Tibial nerve (tissue), 4 donors: ENCODE results near the gene PRSS38.

Source experiments
- CTCF ChIP-seq, 5 experiments: fragments of 200-600 bp in 3 of 5; fragments of 450-650 bp in 2 of 5; sonication (generic) in 3 of 5; IDR thresholded peaks; one replicate each; pipeline ENCODE4 v1.5.1; 2016 to 2019; ENCODE audit warnings: antibody characterized with exemption in 5 of 5, mild to moderate bottlenecking in 3 of 5, moderate library complexity in 2 of 5
- EP300 ChIP-seq, 2 donors: sonication (generic); formaldehyde crosslinking; IDR thresholded peaks; one replicate each; pipeline ENCODE4 v1.6.1; 2017; ENCODE audit warnings: antibody characterized with exemption in 2 of 2, mild to moderate bottlenecking in 1 of 2
- POLR2A ChIP-seq, 2 donors: fragments of 450-650 bp; IDR thresholded peaks; one replicate each; pipeline ENCODE4 v1.6.1; 2017; ENCODE audit warnings: antibody characterized with exemption in 2 of 2, mild to moderate bottlenecking in 2 of 2, moderate library complexity in 2 of 2

DNA sequence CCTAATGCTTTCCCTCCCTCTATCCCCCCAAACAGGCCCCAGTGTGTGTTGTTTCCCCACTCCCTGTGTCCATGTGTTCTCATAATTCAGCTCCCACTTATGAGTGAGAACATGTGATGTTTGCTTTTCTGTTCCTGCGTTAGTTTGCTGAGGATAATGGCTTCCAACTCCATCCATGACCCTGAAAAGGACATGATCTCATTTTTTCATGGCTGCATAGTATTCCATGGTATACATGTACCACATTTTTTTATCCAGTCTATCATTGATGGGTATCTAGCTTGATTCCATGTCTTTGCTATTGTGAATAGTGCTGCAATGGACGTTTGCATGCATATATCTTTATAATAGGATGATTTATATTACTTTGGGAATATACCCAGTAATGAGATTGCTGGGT, 8.7 kb downstream of the PRSS38 start:
- TF ChIP-seq CTCF (IDR thresholded peaks at IDR 0.05) = no peak
- TF ChIP-seq POLR2A (IDR thresholded peaks at IDR 0.05) = no peak
- no peak for TF ChIP-seq EP300 (IDR thresholded peaks at IDR 0.05)
